AG10803 (cell line): ENCODE data around the gene CDCP1.

Experiments used
- DNase-seq: peaks from one replicate; pipeline ENCODE4 v3.0.0; 2010; ENCODE audit warnings: low read depth
- H3K4me3 ChIP-seq: 2 replicates; pipeline ENCODE4 v1.5.1; 2011; ENCODE audit warnings: mild to moderate bottlenecking, low read length, control low read depth
- TF ChIP-seq, protein P1 (sequence below): conservative IDR thresholded peaks from 2 replicates; pipeline ENCODE4 v1.5.1; 2011; ENCODE audit warnings: mild to moderate bottlenecking, low read length, control low read depth, inconsistent platforms

Gene CDCP1

DNA sequence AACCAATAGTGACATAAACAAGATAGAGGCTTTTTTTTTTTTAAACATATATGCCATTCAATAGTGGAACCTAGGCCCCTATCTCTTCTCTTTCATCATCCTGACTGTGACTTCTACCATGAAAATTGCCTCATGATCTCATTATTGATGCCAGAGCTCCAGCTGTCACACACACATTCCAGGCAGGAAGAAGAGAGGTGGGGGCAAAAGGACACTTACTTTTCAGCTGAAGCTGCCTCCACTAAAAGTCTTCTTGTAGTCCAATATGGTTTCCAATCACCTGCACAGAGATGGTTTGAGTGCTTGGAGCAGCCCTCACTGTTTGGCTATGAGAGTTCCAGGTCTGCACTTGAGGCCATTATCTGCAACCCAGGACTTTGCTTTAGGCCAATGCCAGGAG, 75.1 kb downstream of the CDCP1 start:
- TF ChIP-seq, protein P1, sequence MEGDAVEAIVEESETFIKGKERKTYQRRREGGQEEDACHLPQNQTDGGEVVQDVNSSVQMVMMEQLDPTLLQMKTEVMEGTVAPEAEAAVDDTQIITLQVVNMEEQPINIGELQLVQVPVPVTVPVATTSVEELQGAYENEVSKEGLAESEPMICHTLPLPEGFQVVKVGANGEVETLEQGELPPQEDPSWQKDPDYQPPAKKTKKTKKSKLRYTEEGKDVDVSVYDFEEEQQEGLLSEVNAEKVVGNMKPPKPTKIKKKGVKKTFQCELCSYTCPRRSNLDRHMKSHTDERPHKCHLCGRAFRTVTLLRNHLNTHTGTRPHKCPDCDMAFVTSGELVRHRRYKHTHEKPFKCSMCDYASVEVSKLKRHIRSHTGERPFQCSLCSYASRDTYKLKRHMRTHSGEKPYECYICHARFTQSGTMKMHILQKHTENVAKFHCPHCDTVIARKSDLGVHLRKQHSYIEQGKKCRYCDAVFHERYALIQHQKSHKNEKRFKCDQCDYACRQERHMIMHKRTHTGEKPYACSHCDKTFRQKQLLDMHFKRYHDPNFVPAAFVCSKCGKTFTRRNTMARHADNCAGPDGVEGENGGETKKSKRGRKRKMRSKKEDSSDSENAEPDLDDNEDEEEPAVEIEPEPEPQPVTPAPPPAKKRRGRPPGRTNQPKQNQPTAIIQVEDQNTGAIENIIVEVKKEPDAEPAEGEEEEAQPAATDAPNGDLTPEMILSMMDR: no peak
- H3K4me3 ChIP-seq: no peak overlapping the region
- DNase-seq: no peak

DNA sequence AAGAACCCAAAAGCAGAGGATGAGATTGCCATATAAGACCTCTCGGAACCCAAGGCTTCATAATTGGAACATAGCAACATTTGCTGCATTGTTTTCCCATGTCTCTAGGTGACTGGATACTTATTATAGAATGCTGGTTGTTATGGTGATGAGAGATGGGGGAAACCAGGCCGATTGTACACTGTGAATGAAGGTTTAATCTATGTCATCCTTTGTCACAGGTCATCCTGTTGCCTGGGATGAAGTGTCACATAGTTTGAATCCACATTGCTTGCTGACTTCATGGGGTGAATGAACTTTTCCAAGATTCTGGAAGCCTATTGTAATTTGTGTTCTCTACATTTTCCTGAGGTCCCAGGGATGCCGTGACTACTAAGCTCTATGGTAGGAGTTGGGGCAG, 78.2 kb downstream of the CDCP1 start:
- no peak overlapping the region for H3K4me3 ChIP-seq
- TF ChIP-seq, protein P1: no peak
- no peak for DNase-seq

DNA sequence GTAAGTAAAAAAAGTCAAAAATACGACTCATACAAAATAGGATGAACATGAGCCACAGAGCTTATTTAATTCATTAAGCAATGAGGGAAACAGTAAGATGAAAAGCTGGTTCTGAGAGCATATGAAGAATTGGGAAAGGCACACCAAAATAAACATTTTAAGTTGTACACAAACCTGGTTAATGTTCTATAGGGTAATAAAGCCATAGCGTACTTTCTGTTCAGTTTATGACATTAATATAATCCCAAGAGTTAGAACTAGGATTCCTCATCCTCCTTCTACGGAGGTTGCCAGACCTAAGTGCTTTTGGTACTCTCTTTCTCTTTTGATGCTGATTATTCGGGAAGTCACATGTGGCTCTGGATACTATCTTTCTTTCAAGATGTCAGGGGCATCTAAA, 78.7 kb downstream of the CDCP1 start:
- H3K4me3 ChIP-seq: no peak overlapping the region
- DNase-seq: no peak
- TF ChIP-seq, protein P1: no peak

DNA sequence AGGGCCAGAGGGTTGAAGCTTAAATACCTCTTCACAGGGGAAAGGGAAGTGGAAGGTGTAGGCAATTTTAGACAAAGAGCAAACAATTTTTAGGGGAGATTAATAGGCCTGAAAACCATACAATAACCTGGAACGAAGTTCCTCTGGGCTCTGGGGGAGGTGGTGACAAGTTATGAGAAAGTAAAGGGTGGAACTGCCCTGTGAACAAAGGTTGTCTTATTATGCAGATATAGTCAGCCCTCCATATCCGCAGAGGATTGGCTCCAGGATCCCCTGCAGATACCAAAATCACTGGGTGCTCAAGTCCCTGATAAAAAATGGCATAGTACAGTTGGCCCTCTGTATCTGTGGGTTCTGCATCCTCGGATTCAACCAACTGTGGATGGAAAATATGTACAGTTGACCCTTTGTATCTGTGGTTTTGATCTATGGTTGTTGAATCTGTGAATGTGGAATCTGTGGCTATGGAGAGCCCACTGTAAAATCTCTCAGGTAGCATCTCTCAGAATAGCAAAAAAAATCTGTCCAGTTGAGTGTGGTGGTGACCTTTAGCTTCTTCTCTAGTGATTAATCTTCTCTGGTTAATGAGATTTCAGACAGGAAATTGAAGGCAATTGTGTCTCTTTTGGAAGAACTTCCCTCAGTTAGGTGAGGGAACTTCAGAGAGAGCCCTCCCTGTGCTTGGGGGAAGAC, 79.9 kb downstream of the CDCP1 start:
- H3K4me3 ChIP-seq: no peak overlapping the region
- no peak for DNase-seq
- TF ChIP-seq, protein P1: no peak

DNA sequence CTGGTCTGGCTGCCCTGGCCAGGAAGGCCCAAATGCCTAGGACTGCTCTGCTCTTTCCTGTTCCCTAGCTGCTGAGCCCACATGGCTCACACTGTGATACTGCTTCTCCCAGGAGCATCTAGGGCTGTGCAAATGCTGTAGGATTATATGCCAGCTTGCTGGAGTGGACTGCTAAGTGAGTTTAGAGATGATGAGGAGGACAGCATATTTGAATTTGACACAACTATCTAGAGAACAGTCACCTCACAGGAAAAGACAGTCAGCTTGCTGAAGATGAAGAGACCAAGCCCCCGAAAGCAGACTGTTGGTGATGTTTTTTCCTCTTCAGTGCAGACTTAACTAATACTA, 80.8 kb downstream of the CDCP1 start:
- TF ChIP-seq, protein P1: no peak
- no peak for DNase-seq
- H3K4me3 ChIP-seq: no peak overlapping the region

DNA sequence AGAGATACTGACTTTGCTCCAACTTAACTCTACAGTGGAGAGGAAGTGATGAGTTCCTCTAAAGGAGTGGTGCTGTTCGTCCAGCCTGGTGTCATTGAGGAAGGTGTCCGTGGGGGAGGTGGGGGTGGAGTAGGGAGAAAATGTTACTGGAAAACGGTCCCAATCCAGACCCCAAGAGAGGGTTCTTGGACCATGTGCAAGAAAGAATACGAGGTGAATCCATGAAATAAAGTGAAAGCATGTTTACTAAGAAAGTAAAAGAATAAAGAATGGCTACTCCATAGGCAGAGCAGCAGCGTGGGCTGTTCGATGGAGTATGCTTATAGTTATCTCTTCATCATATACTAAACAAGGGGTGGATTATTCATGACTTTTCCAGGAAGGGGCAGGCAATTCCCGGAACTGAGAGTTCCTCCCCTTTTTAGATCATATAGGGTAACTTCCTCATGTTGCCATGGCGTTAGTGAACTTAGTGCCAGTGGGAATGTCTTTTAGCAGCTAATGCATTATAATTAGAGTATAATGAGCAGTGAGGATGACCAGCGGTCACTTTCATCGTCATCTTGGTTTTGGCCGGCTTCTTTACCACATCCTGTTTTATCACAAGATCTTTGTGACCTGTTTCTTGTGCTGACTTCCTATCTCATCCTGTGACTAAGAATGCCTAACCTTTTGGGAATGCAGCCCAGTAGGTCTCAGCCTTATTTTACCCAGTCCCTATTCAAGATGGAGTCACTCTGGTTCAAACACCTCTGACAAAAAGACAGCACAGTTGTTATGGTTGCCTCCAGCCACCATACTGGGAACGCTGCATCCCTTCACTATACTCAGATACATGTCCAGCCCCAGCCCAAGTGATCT, 81.4 kb downstream of the CDCP1 start:
- TF ChIP-seq, protein P1: no peak
- DNase-seq: peak; percentile 74
- no peak overlapping the region for H3K4me3 ChIP-seq

DNA sequence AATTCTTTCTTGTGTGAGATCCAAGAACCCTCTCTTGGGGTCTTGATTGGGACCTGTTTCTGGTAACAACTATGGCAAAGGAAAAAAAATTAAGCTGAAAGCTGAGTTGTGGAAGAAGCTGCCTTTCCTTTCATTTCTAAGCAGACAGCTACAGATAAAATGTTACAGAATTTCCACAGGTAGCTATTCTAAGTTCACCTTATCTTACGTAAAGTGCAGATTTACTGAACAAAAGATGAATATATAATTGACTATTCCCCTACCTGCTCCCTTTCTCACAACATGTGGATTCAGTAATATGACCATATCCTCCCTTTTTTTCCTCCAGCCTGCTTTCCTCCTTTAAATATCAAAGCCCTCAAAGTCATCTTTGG, 83.5 kb downstream of the CDCP1 start:
- no peak for DNase-seq
- TF ChIP-seq, protein P1: no peak
- H3K4me3 ChIP-seq: no peak overlapping the region
